RPMI7951 (cell line): Measurements from ENCODE around the gene OXSR1. TPM values are rescaled to one million over a fixed set of nuclear protein-coding genes. Genes with fewer than 3 reads are reported as not detected.
"Not testable (repeated sequence)": the region's sequence is repeated elsewhere in the genome, so short reads cannot be mapped to it uniquely, and the experiment has no call there.

Experiments used
- DNase-seq: peaks from one replicate; pipeline ENCODE4 v3.0.0-alpha.2; 2012; ENCODE audit warnings: low read depth
- total RNA-seq: library from RNA; depleted of rRNA; stranded (reverse); fragments of >200 nt; shearing (Covaris generic); gene quantifications from 2 replicates; pipeline ENCODE4 v1.2.3, GENCODE V29; 2014

The OXSR1 gene
- total RNA-seq, 1 experiment from 2014 or later, result 58.8 TPM

DNA sequence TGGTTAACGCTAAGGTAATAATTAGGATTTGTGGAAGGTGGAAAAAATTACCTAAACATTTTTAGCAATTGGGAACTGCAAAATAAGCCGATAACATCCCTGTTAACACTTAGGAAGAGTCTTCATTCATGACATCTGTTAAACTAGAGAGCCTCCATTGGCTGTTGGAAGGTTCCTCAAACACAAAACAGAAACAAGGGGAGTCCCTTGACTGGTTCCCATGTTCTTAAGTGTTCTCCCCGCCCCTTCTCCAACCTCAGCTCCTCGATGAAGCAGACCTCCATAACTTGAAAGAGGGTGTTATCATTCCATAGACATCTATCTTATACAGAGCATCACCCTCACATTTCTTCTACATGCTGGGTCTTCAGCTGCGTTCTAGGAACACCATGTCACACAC is 102.8 kb downstream of the OXSR1 start:
- DNase-seq, result no peak

DNA sequence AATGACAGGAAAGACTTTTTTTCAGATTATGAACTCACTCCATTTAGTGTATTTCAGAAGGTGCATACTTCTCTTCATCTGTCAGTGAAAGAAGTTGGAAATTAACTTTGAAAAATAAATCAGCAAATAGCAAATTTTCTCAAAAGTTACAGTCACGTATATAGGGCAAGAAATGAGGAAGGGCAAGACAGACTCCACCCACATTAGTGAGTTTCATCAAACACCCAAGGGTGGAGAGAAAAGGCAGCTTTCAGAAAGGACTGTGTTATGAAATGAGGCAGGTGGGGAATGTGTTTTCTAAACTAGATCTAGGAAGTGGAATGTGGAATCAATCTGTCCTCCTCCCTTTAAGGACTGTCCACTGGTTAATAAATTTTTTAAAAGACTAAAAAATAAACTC is 103.2 kb downstream of the OXSR1 start:
- no peak for DNase-seq

DNA sequence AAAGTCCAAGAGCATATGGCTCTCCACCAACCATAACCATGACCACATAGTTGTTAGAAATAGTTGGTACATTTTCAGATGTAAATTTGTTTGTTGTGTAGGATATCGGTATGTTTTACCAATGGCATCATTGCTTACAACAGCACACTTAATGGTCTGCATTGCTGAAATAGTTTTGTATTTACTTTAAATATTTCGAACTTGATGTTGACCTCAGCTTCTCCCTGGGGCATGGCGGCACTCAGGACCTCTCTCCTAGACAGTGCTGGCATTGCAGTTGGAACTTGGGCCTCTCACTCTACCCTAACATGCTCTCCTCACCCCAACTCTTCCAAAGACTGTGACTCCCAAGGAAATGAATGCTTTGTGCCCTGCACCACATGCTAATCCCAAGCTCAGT is 105.3 kb downstream of the OXSR1 start:
- no peak for DNase-seq

DNA sequence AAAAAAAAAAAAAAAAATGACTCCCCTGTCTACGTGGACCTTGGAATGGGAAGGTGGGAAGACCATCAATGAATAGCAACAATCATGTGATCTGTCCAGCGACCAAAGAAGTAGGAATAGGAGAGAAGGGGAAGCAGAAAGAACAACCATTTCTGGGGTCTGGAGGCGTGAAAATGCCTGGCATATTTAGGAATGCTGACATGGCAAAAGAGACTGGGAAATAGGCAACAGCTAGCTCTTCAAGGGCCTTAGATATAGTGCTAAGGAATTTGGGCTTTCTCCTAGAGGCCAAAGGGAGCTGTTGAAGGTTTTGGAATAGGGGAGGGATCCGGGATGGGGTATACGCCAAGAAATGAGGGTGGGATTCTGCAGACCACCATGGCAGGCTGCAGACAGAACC is 106.2 kb downstream of the OXSR1 start:
- DNase-seq, result no peak

DNA sequence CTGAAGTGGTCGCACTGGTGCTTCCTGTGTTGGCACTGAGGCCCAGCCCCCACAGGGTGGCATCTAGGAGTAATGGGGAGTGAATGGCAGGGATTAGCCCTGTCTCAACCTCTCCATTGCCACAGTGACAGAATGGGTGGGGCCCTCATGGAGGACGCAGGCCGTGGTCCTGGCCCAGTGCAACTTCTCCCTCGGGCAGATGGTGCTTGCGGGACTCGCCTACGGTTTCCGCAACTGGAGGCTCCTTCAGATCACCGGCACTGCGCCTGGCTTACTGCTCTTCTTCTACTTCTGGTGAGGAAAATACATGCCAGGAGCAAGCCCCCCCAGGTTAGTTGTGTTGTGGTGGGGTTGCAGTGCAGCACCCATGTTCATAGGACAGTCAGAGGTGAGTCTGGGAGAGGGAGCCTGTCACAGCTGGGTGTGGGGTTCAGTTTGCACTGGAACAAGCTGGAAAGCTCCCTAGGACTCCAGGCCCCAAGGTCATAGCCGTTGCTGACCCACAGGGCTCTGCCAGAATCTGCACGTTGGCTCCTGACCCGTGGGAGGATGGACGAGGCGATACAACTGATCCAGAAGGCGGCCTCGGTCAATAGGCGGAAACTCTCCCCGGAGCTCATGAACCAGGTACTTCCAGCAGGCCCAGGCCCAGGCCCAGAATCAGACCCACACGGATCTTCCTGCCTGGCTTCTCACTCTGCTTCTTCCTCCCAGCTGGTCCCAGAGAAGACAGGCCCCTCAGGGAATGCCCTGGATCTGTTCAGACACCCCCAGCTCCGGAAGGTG is 109.7 kb downstream of the OXSR1 start:
- DNase-seq, result no peak

DNA sequence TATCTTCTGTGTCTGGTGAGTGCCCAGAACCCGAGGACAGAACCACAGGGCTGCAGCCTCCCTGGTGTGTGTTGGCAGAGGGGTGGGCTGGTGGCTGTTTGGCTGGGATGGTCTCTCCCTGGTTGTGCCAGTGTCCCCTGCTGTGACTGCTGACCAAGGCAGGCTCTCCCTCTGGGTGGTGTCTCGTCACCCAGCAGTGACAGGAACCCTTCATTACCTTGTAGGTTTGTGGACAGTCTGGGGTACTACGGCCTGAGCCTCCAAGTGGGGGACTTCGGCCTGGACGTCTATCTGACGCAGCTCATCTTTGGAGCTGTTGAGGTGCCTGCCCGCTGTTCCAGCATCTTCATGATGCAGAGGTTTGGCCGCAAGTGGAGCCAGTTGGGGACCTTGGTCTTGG is 110.3 kb downstream of the OXSR1 start:
- DNase-seq, result no peak

DNA sequence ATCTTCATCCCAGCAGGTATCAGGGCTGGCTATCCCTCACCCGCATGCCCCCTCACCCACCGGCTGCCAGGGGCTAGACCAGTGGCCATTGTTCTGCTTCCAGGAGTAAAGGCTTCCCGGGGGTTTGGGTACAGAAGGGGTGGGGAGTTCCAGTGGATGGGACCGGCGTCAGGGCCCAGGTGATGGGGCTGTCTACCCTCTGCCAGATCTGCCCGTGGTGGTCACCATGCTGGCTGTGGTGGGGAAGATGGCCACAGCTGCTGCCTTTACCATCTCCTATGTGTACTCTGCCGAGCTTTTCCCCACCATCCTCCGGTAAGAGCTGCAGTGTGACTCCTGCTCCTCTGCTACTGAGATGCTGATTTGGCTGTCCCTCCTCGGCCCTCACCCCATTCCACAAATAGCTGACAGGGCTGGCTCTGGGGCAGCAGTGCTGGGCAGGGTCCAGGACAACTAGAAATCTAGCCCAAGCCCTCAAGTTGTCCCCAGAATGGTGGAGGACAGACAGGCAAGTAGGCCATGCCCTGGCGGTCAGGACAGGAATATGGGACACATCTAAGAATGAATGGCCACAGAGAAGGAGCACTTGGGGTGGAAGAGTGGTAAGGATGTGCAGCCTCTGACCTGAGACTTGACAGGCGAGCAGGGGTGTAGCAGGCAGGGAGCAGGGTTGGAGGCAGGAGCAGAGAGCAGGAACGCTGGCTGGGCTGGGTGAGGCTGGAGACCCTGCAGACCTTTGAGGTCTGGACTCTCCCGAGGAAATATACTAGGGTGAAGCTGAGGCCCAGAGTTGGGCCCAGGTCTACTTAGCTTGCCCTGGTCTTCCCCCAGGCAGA is 111.0 kb downstream of the OXSR1 start:
- DNase-seq, result no peak

DNA sequence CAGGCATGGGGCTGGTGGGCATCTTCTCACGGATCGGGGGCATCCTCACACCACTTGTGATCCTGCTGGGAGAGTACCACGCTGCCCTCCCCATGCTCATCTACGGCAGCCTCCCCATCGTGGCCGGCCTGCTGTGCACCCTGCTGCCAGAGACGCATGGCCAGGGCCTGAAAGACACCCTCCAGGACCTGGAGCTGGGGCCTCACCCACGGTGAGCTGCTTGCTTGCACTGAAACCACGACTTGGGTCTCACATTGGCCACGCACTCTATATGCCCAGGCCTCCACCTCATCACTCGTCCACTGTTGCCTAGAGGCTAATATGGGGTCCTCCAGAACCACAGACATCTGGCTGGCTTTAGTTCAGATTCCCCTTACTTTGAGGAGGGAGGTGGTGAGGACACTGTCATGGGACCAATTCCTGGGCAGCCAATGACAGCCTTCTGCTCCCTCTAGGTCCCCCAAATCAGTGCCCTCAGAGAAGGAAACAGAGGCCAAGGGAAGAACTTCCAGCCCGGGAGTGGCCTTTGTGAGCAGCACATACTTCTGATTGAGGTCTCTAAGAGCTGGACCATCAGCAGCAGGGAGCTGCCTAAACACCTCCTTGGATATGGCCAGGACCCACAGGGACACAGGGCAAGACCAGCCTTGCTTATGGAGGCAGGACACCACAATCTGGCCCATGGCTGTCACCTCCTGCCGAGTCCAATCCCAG is 111.7 kb downstream of the OXSR1 start:
- no peak for DNase-seq

DNA sequence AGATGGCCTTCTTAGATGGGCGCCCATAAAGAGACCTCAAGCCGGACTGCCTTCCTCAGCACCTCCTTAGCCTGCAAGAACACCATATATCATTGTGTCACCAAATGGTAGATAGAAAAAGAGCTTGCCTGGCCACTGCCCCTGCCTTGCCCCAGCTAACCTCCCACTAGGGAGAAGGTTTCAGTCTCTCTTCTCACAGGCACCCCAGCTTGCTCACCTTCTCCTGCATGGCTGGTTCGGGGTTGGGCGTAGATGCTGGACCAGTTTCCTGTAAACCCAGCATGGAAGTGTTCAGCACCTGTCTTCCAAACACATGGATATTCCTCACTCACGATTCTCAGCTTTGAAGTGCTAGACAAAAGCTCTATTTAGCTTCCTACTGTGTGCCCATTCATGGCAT is 113.5 kb downstream of the OXSR1 start:
- DNase-seq, result no peak

DNA sequence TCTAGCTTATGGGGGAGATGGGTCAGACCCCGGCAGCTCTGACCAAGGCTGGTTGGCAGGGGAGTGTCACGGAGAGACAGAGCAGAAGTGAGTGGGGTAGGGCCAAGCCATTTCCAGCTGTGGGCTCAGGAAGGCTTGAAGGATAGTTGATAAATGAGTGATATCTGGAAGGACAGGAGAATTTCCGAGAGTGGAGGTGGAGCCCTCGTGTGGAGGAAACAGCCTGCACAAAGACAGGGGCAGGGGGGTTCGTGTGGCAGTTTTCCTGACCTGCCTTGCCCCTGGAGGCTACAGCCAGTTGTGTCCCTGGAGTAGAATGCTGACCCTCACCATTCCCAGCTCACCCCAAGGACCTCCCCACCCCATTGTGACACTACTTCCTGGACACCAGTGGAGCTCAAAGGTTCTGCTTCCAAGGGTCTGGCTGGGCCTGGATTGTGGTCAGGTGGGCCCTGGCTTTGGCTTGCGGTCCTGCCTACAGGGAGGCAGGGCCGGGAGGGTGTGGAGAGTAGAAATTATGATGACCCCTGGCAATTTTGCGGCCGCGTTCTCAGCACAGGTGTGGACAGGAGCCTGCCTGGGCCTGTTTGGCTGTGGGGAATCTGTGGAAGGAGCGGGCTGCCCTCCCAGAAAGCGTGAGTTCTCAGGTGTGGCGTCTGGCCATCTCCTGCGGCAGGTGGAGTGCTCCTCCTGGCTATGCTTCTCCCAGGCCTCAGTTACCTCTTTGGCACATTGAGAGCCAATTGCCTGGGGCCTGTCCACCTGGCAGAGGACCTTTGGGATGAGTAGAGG is 116.8 kb downstream of the OXSR1 start, which contains the start of gene SLC22A14:
Gene SLC22A14, plus strand, starts transcription at position 400 of the 792 bp plus-strand sequence. CDS start 23,733 bp downstream, outside the sequence.
- DNase-seq, result no peak

DNA sequence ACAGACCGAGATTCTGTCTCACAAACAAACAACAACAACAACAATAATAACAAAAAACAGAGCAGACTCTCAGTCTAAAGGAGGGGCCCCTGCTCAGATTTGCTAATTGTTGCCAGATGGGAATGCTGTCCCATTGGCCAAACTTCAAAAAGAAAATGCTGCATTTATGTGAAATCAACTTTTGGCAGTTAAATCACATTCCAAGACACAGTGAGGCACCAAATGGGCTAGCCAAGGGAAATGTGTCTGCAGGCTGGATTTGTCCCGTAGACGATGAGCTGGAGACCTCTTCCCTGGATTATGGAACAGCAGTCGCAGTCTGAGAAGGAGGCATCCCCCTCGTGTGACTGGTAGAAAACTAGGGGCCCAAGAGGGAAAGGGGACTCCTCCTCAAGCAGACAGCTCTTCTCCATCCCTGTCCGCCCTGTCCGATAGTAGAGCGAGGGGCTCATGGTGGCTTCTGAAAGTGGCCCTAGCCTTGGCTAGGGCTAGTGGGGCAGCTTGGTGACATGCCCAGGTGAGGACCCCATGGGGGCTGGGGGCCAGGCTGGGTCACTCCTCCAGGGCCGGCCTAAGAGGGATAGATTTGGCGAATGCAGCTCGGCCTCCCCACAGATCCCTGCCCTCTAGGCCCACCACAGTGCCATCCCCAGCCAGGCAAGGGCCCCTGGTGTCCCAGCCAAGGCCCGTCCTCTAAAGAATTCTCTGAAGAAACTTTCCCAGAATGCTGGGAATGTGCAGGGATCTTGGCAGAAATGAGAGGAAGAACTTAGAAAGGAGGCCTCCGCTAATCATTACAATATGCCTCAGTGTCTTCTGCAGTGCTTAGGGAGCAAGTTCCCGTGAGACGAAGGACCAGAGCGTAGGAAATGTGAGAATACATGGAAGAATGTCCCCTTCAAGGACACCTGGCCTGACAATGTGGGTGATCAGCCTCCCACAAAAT is 118.7 kb downstream of the OXSR1 start:
- peak; percentile 60 for DNase-seq

DNA sequence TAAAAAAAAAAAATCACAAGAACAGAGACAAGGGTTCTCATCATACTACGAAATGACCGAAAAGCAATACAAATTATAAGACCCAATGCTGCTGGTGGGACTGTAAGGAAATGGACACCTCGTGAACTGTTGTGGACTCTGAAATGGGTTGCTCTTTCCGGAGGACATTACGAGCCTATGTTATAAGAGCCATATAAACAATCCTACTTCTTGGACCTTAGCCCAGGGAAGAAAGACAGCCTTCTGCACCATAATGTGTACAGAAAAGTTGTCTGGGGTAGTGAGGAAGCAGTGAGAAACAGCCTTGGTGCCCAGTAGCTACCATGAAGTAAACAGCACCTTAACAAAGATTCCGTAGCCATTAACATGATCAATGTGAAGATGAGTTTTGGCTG is 119.4 kb downstream of the OXSR1 start:
- DNase-seq, result no peak

DNA sequence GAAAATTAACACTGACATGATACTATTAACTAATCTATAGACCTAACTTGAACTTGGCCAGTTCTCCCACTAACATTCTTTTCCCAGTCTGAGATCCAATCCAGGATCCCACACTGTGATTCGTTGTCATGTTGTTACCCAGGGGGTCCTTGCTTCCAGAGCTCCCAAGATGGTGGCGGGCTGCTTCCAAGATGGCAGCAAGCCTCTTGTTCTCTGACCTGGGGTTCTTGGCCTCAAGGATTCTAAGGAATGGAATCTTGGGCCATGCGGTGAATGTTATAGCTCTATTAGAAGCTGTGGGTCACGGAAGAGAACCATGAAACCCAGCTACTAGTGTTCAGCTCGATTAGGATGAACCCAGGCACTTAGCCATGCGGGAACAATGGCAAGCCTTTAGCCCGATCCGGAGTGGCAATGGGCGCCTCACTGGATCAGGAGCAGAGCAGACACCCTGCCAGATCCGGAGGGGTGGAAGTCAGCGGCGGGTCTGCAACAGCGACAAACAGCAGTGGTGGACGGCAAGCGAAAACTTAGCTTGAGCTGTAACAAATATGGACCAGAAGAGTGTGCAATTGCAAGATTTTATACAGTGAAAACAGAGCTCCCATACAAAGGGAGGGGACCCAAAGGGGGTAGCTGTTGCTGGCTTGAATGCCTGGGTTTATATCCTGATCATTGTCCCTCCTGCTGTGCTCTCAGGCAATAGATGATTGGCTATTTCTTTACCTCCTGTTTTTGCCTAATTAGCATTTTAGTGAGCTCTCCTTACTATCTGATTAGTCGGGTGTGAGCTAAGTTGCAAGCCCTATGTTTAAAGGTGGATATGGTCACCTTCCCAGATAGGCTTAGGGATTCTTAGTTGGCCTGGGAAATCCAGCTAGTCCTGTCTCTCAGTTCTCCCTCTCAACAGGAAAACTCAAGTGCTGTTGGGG is 124.2 kb downstream of the OXSR1 start:
- not testable (repeated sequence) for DNase-seq

DNA sequence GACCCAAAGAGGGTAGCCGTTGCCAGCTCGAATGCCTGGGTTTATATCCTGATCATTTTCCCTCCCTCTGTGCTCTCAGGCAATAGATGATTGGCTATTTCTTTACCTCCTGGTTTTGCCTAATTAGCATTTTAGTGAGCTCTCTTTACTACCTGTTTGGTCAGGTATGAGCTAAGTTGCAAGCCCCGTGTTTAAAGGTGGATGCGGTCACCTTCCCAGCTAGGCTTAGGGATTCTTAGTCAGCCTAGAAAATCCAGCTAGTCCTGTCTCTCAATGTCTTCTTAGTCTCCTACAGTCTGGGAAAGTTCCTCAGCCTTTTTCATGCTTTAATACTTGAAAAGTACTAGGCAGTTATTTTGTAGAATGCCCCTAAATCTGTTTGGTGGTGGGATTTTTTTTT is 131.7 kb downstream of the OXSR1 start:
- DNase-seq, result not testable (repeated sequence)

DNA sequence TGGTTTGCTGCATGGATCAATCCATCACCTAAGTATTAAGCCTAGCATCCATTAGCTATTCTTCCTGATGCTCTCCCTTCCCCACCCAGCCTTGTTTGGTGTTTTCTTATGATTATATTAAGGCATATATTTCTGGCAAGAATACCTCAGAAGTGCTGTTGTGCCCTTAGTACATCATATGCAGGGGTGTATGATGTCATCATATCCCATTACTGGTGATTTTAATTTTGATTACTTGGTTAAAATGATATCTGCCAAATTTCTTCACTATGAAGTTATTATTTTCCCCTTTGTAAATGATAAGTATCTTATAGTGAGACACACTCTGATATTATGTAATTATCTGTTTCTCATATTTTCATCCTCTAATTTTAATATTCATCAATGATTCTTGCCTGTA is 132.2 kb downstream of the OXSR1 start:
- no peak for DNase-seq

DNA sequence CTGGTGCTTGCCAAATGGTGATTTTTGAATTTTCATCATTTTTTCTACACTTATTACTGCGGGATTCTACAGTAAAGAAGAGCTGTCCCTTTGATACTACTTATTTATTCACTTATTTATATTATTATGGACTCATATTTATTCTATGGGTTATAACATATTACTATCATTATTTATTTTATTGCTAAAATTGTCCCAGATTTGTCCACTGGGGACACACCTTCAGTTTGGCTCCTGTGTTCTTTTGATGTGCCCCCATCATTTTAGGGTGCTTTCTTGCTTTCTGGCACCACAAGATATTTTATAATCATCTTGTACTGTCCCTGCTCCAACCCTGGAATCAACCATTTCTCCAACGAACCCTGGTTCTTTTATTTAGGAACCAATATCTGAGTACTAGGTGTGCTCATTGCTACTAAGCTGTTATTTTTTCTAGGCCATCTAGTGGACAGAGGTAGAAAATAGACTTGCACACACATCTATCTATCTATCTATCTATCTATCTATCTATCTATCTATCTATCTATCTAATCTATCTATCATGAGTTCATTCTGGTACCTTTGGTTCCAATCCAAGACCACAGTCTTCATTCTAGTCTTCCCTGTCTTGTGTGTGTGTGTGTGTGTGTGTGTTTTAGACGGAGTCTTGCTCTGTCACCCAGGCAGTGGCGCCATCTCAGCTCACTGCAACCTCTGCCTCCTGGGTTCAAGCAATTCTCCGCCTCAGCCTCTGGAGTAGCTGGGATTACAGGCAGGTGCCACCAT is 132.8 kb downstream of the OXSR1 start:
- DNase-seq, result peak; percentile 14
